ENCODE data around the gene TMEM80. TPM values are rescaled to one million over a fixed set of nuclear protein-coding genes. Genes with fewer than 3 reads are reported as not detected.

TMEM80 gene
- total and polyA plus RNA-seq, 2 experiments from 2014 or later, result 12.8 to 25.4 TPM

Other genes with a start within 250 kb of the TMEM80 start
- 46.6 and 145 TPM in 2 replicates for gene PTDSS2, start 245.5 kb upstream of the TMEM80 start, total RNA-seq (2014; rRNA removed; shearing (Covaris generic))
- gene PTDSS2, start 245.5 kb upstream of the TMEM80 start, polyA plus RNA-seq (2016; fragmentation: Nextera tagmentation; extraction: Ambion mirVana), result 22.7 and 23.8 TPM in 2 replicates
- 50.4 and 56.3 TPM in 2 replicates for gene RNH1, start 188.6 kb upstream of the TMEM80 start, total RNA-seq (2014; rRNA removed; shearing (Covaris generic))
- gene RNH1, start 188.6 kb upstream of the TMEM80 start, polyA plus RNA-seq (2016; fragmentation: Nextera tagmentation; extraction: Ambion mirVana), result 32.3 and 33.3 TPM in 2 replicates
- 28.7 and 37.9 TPM in 2 replicates for gene HRAS, start 160.2 kb upstream of the TMEM80 start, total RNA-seq (2014; rRNA removed; shearing (Covaris generic))
- gene HRAS, start 160.2 kb upstream of the TMEM80 start, polyA plus RNA-seq (2016; fragmentation: Nextera tagmentation; extraction: Ambion mirVana), result 46.3 and 48.7 TPM in 2 replicates
- 0.54 and 0.87 TPM in 2 replicates for gene LRRC56, start 158.3 kb upstream of the TMEM80 start, total RNA-seq (2014; rRNA removed; shearing (Covaris generic))
- gene LRRC56, start 158.3 kb upstream of the TMEM80 start, polyA plus RNA-seq (2016; fragmentation: Nextera tagmentation; extraction: Ambion mirVana), result 0.52 and 0.73 TPM in 2 replicates
- gene LMNTD2, start 135.1 kb upstream of the TMEM80 start, total RNA-seq (2014; rRNA removed; shearing (Covaris generic)), result 1.3 and 1.8 TPM in 2 replicates
- 1.9 and 2.1 TPM in 2 replicates for gene LMNTD2, start 135.1 kb upstream of the TMEM80 start, polyA plus RNA-seq (2016; fragmentation: Nextera tagmentation; extraction: Ambion mirVana)
- 59.1 and 64.8 TPM in 2 replicates for gene RASSF7, start 134.8 kb upstream of the TMEM80 start, total RNA-seq (2014; rRNA removed; shearing (Covaris generic))
- gene RASSF7, start 134.8 kb upstream of the TMEM80 start, polyA plus RNA-seq (2016; fragmentation: Nextera tagmentation; extraction: Ambion mirVana), result 37.6 and 39.6 TPM in 2 replicates
- 33.9 and 45.9 TPM in 2 replicates for gene PHRF1, start 119.3 kb upstream of the TMEM80 start, total RNA-seq (2014; rRNA removed; shearing (Covaris generic))
- 11.0 and 11.6 TPM in 2 replicates for gene PHRF1, start 119.3 kb upstream of the TMEM80 start, polyA plus RNA-seq (2016; fragmentation: Nextera tagmentation; extraction: Ambion mirVana)
- gene IRF7, start 79.9 kb upstream of the TMEM80 start, total RNA-seq (2014; rRNA removed; shearing (Covaris generic)), result 13.8 and 17.3 TPM in 2 replicates
- 11.4 and 12.3 TPM in 2 replicates for gene IRF7, start 79.9 kb upstream of the TMEM80 start, polyA plus RNA-seq (2016; fragmentation: Nextera tagmentation; extraction: Ambion mirVana)
- not detected in 2 replicates for gene CDHR5, start 70.9 kb upstream of the TMEM80 start, total RNA-seq (2014; rRNA removed; shearing (Covaris generic))
- not detected in 2 replicates for gene CDHR5, start 70.9 kb upstream of the TMEM80 start, polyA plus RNA-seq (2016; fragmentation: Nextera tagmentation; extraction: Ambion mirVana)
- gene SCT, start 68.6 kb upstream of the TMEM80 start, total RNA-seq (2014; rRNA removed; shearing (Covaris generic)), result not detected in 2 replicates
- 2.6 and 3.8 TPM in 2 replicates for gene SCT, start 68.6 kb upstream of the TMEM80 start, polyA plus RNA-seq (2016; fragmentation: Nextera tagmentation; extraction: Ambion mirVana)
- gene DRD4, start 58.5 kb upstream of the TMEM80 start, total RNA-seq (2014; rRNA removed; shearing (Covaris generic)), result 0.27 and 1.0 TPM in 2 replicates
- 1.3 and 1.8 TPM in 2 replicates for gene DRD4, start 58.5 kb upstream of the TMEM80 start, polyA plus RNA-seq (2016; fragmentation: Nextera tagmentation; extraction: Ambion mirVana)
- 33.5 and 42.6 TPM in 2 replicates for gene DEAF1, start 594 bp upstream of the TMEM80 start, total RNA-seq (2014; rRNA removed; shearing (Covaris generic))
- 47.8 and 49.3 TPM in 2 replicates for gene DEAF1, start 594 bp upstream of the TMEM80 start, polyA plus RNA-seq (2016; fragmentation: Nextera tagmentation; extraction: Ambion mirVana)
- gene EPS8L2, start 10.4 kb downstream of the TMEM80 start, total RNA-seq (2014; rRNA removed; shearing (Covaris generic)), result 34.1 and 38.7 TPM in 2 replicates
- 56.5 and 59.4 TPM in 2 replicates for gene EPS8L2, start 10.4 kb downstream of the TMEM80 start, polyA plus RNA-seq (2016; fragmentation: Nextera tagmentation; extraction: Ambion mirVana)
- gene TALDO1, start 51.6 kb downstream of the TMEM80 start, total RNA-seq (2014; rRNA removed; shearing (Covaris generic)), result 339 and 353 TPM in 2 replicates
- 402 and 411 TPM in 2 replicates for gene TALDO1, start 51.6 kb downstream of the TMEM80 start, polyA plus RNA-seq (2016; fragmentation: Nextera tagmentation; extraction: Ambion mirVana)
- 28.0 and 51.0 TPM in 2 replicates for gene GATD1, start 81.7 kb downstream of the TMEM80 start, total RNA-seq (2014; rRNA removed; shearing (Covaris generic))
- gene GATD1, start 81.7 kb downstream of the TMEM80 start, polyA plus RNA-seq (2016; fragmentation: Nextera tagmentation; extraction: Ambion mirVana), result 39.3 and 44.9 TPM in 2 replicates
- gene CEND1, start 94.3 kb downstream of the TMEM80 start, total RNA-seq (2014; rRNA removed; shearing (Covaris generic)), result 3.1 and 5.5 TPM in 2 replicates
- 4.8 and 5.7 TPM in 2 replicates for gene CEND1, start 94.3 kb downstream of the TMEM80 start, polyA plus RNA-seq (2016; fragmentation: Nextera tagmentation; extraction: Ambion mirVana)
- 41.2 and 46.4 TPM in 2 replicates for gene SLC25A22, start 102.5 kb downstream of the TMEM80 start, total RNA-seq (2014; rRNA removed; shearing (Covaris generic))
- 20.2 and 21.0 TPM in 2 replicates for gene SLC25A22, start 102.5 kb downstream of the TMEM80 start, polyA plus RNA-seq (2016; fragmentation: Nextera tagmentation; extraction: Ambion mirVana)
- 26.0 and 37.6 TPM in 2 replicates for gene PIDD1, start 109.4 kb downstream of the TMEM80 start, total RNA-seq (2014; rRNA removed; shearing (Covaris generic))
- 22.7 and 25.6 TPM in 2 replicates for gene PIDD1, start 109.4 kb downstream of the TMEM80 start, polyA plus RNA-seq (2016; fragmentation: Nextera tagmentation; extraction: Ambion mirVana)
- 428 and 518 TPM in 2 replicates for gene RPLP2, start 114.2 kb downstream of the TMEM80 start, total RNA-seq (2014; rRNA removed; shearing (Covaris generic))
- 1,782 and 2,023 TPM in 2 replicates for gene RPLP2, start 114.2 kb downstream of the TMEM80 start, polyA plus RNA-seq (2016; fragmentation: Nextera tagmentation; extraction: Ambion mirVana)
- 33.4 and 45.6 TPM in 2 replicates for gene PNPLA2, start 123.1 kb downstream of the TMEM80 start, total RNA-seq (2014; rRNA removed; shearing (Covaris generic))
- gene PNPLA2, start 123.1 kb downstream of the TMEM80 start, polyA plus RNA-seq (2016; fragmentation: Nextera tagmentation; extraction: Ambion mirVana), result 31.1 and 32.3 TPM in 2 replicates
- gene CRACR2B, start 132.1 kb downstream of the TMEM80 start, total RNA-seq (2014; rRNA removed; shearing (Covaris generic)), result 58.0 and 64.1 TPM in 2 replicates
- 55.9 and 59.4 TPM in 2 replicates for gene CRACR2B, start 132.1 kb downstream of the TMEM80 start, polyA plus RNA-seq (2016; fragmentation: Nextera tagmentation; extraction: Ambion mirVana)
- gene CD151, start 137.1 kb downstream of the TMEM80 start, total RNA-seq (2014; rRNA removed; shearing (Covaris generic)), result 109 and 119 TPM in 2 replicates
- 62.9 and 64.4 TPM in 2 replicates for gene CD151, start 137.1 kb downstream of the TMEM80 start, polyA plus RNA-seq (2016; fragmentation: Nextera tagmentation; extraction: Ambion mirVana)
- 32.2 and 34.0 TPM in 2 replicates for gene POLR2L, start 146.7 kb downstream of the TMEM80 start, total RNA-seq (2014; rRNA removed; shearing (Covaris generic))
- gene POLR2L, start 146.7 kb downstream of the TMEM80 start, polyA plus RNA-seq (2016; fragmentation: Nextera tagmentation; extraction: Ambion mirVana), result 369 TPM in 2 replicates
- gene TSPAN4, start 147.0 kb downstream of the TMEM80 start, total RNA-seq (2014; rRNA removed; shearing (Covaris generic)), result 145 and 150 TPM in 2 replicates
- 76.8 and 88.4 TPM in 2 replicates for gene TSPAN4, start 147.0 kb downstream of the TMEM80 start, polyA plus RNA-seq (2016; fragmentation: Nextera tagmentation; extraction: Ambion mirVana)
- gene CHID1, start 215.0 kb downstream of the TMEM80 start, total RNA-seq (2014; rRNA removed; shearing (Covaris generic)), result 51.2 and 67.3 TPM in 2 replicates
- 54.1 and 55.4 TPM in 2 replicates for gene CHID1, start 215.0 kb downstream of the TMEM80 start, polyA plus RNA-seq (2016; fragmentation: Nextera tagmentation; extraction: Ambion mirVana)
- 36.4 and 47.5 TPM in 2 replicates for gene AP2A2, start 230.1 kb downstream of the TMEM80 start, total RNA-seq (2014; rRNA removed; shearing (Covaris generic))
- gene AP2A2, start 230.1 kb downstream of the TMEM80 start, polyA plus RNA-seq (2016; fragmentation: Nextera tagmentation; extraction: Ambion mirVana), result 23.7 and 28.4 TPM in 2 replicates